OCI-LY7 (cell line): Measurements from ENCODE around the gene TIMM8A.

Source experiments
- CTCF ChIP-seq: fragments of 200-600 bp; sonication (generic); conservative IDR thresholded peaks from 2 replicates; pipeline ENCODE4 v1.5.1; 2014; ENCODE audit warnings: mild to moderate bottlenecking, antibody characterized with exemption, low read length, moderate library complexity, mixed read lengths
- EZH2phosphoT487 ChIP-seq: fragments of 200-600 bp; sonication (generic); IDR thresholded peaks from 2 replicates; pipeline ENCODE4 v1.6.1; 2018; ENCODE audit warnings: low read depth, borderline replicate concordance, mild to moderate bottlenecking, mixed run types, antibody characterized with exemption, low read length, moderate library complexity, mixed read lengths

GRCh38 chrX:101397779-101398178 lies 49.2 kb upstream of the TIMM8A start:
- no peak for TF ChIP-seq CTCF
- TF ChIP-seq EZH2phosphoT487 = no peak
